ENCODE results near the gene ZDHHC8. TPM values are rescaled to one million over a fixed set of nuclear protein-coding genes. Genes with fewer than 3 reads are reported as not detected.

Gene ZDHHC8
- total RNA-seq, 1 donor from 2014 or later: 88.0 TPM

DNA sequence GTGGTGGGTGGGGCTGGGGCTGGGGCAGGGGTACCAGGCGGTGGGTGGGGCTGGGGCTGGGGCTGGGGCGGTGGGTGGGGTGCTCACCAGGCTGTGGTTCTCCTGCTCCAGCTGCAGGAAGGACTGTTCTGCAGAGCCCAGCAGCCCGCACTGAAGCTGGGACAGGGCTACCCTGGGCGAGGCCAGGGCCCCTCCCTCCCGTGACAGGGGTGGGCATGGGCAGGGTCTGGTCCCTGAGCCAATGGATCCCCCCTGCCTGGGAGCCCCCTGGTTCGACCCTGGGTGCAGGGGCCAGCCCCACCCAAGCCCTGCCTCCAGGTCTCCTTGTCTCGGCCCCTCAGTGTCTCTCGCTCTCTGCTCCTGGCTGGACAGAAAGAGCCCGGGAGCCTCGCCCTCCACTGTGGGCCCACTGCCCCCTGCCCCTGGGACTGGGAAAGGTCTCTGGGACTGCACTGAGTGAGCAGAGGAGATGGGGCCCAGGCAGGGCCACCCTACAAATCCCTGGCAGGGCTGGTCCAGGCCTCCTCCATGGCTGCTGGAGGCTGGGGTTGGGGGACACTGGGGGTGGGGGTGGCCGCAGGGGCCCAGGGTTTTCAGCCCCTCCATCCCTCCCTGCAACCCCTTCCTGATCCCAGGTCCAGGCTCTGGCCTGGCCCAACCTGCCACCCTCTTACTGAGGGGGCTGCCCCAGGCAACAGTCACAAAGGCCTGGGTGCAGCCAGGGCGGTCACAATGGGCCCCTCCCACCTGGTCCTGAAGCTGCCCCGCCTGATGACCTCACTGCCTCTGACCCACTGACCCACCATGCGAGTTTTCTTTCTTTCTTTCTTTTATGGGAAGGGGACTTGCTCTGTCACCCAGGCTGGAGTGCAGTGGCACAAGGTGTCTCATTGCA, 19.0 kb downstream of the ZDHHC8 start, which contains the start of gene CCDC188:
CCDC188 (minus strand) TSS at position 675 of the 895 bp plus-strand sequence; CDS start at position 606, 69 bp downstream.
- no peak for DNase-seq
- no peak within 1 kb of the TSS for H3K4me3 ChIP-seq
- no peak within 1 kb of the TSS for H3K27ac ChIP-seq
- no peaks in the 10 kb centered on the region for H3K9me3 ChIP-seq
- TF ChIP-seq, protein P1, sequence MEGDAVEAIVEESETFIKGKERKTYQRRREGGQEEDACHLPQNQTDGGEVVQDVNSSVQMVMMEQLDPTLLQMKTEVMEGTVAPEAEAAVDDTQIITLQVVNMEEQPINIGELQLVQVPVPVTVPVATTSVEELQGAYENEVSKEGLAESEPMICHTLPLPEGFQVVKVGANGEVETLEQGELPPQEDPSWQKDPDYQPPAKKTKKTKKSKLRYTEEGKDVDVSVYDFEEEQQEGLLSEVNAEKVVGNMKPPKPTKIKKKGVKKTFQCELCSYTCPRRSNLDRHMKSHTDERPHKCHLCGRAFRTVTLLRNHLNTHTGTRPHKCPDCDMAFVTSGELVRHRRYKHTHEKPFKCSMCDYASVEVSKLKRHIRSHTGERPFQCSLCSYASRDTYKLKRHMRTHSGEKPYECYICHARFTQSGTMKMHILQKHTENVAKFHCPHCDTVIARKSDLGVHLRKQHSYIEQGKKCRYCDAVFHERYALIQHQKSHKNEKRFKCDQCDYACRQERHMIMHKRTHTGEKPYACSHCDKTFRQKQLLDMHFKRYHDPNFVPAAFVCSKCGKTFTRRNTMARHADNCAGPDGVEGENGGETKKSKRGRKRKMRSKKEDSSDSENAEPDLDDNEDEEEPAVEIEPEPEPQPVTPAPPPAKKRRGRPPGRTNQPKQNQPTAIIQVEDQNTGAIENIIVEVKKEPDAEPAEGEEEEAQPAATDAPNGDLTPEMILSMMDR (IDR thresholded peaks at IDR 0.05): no peak
- intact Hi-C loops (cut with DNase I): no loop called here
- H3K4me1 ChIP-seq: no peaks in the 10 kb centered on the region
- H3K36me3 ChIP-seq: no peaks in the 10 kb centered on the region
- ATAC-seq: no peak
- no peaks in the 10 kb centered on the region for H3K27me3 ChIP-seq

DNA sequence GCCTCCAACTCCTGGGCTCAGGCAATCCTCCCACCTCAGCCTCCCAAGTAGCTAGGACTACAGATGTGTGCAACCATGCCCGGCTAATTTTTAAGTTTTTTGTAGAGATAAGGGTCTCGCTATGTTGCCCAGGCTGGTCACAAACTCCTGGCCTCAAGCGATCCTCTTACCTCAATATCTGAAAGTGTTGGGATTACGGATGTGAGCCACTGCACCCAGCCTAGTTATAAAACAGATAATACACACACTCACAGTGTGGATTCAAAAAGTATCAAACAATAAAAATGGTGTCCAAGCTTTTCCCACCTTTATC, 19.6 kb downstream of the ZDHHC8 start:
- DNase-seq (no peak), ATAC-seq (no peak)
- H3K9me3 ChIP-seq: no peaks in the 10 kb centered on the region
- TF ChIP-seq, protein P1 (IDR thresholded peaks at IDR 0.05): no peak
- H3K27me3 ChIP-seq: no peaks in the 10 kb centered on the region
- intact Hi-C loops (cut with DNase I): no loop called here
- H3K4me3 ChIP-seq: no peak overlapping the region
- no peaks in the 10 kb centered on the region for H3K36me3 ChIP-seq
- no peak overlapping the region for H3K27ac ChIP-seq
- H3K4me1 ChIP-seq: no peaks in the 10 kb centered on the region

DNA sequence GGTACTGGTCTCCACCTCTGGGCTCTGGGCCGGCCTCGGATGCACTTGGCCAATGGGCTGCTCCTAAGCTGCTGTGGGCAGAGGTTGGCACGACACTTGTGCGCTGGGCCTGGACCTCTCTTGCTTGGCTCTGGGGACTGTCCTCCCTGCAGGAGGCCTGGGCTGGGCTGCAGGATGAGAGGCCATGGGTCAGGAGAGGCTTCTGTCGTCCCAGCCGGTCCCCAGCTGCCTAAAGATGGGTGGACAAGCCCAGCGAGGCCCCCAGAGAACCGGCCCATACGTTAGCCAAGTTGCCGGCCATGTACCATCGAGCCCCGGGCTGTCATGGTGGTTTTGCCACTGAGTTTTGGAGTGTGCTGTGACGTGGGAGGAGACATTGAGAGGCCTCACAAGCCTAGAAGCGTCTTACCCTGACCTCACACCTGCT, 20.9 kb downstream of the ZDHHC8 start:
- TF ChIP-seq, protein P1 (IDR thresholded peaks at IDR 0.05): no peak
- Histone ChIP-seq H3K36me3 (no peaks in the 10 kb centered on the region), H3K4me1 (no peaks in the 10 kb centered on the region), H3K4me3 (no peak overlapping the region), H3K27ac (no peak overlapping the region), H3K9me3 (no peaks in the 10 kb centered on the region), H3K27me3 (no peaks in the 10 kb centered on the region)
- DNase-seq (no peak), ATAC-seq (no peak)
- intact Hi-C loops (cut with DNase I): no loop called here

GRCh38 chr22:20153945-20154344, 22.3 kb downstream of the ZDHHC8 start:
- ATAC-seq: no peak
- TF ChIP-seq, protein P1 (IDR thresholded peaks at IDR 0.05): no peak
- no peak for DNase-seq
- Histone ChIP-seq H3K27ac (no peak overlapping the region), H3K4me1 (no peaks in the 10 kb centered on the region), H3K36me3 (no peaks in the 10 kb centered on the region), H3K4me3 (no peak overlapping the region), H3K9me3 (no peaks in the 10 kb centered on the region), H3K27me3 (no peaks in the 10 kb centered on the region)
- intact Hi-C loops (cut with DNase I): no loop called here

- Histone ChIP-seq H3K27me3 (no peaks in the 10 kb centered on the region), H3K36me3 (no peaks in the 10 kb centered on the region), H3K9me3 (no peaks in the 10 kb centered on the region), H3K4me1 (no peaks in the 10 kb centered on the region), H3K27ac (no peak overlapping the region), H3K4me3 (peak overlapping the region; percentile 16)
- intact Hi-C loops (cut with DNase I): loop anchor here (5.0 kb wide), 1 partner anchor 133 kb away; no protein-coding TSS in a partner anchor
- TF ChIP-seq, protein P1 (IDR thresholded peaks at IDR 0.05): peak; percentile 10
- DNase-seq (no peak), ATAC-seq (no peak)
Observed at GRCh38 chr22:20154602-20155187, 23.1 kb downstream of the ZDHHC8 start.

All from upper lobe of right lung (tissue), 1 donor.